ENCODE measurements around the gene AP3D1. TPM values are rescaled to one million over a fixed set of nuclear protein-coding genes. Genes with fewer than 3 reads are reported as not detected.

The AP3D1 gene
- total and polyA plus RNA-seq, 12 donors, result 63.9 to 168 (median 81.9) TPM

DNA sequence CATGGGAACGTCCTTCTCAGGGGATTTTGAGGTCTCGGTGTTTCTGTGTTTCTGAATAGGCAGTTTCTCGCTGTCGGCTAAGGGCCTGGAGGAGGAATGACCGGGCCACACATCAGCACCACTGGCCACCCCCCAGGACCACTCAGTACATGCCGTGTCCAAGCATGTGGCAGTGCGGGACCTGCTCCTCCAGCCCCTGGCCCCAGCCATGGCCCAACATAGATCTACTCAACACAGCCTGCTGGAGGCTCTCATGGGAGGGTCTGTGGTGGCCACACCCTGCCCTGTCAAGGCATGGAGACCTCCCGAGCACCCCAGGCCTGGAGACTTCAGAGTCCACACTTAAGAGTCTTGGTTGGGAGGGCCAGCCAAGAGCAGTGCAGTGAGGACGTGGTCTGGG is 37.1 kb downstream of the AP3D1 start:
- H3K36me3 ChIP-seq, result peaks cover 20 to 100% (median 95%) of the 10 kb centered on the region in 9 donors
- DNase-seq (no peak), ATAC-seq (no peak)
- intact Hi-C loops (cut with DNase I), result no loop called here
- TF ChIP-seq, protein P1, sequence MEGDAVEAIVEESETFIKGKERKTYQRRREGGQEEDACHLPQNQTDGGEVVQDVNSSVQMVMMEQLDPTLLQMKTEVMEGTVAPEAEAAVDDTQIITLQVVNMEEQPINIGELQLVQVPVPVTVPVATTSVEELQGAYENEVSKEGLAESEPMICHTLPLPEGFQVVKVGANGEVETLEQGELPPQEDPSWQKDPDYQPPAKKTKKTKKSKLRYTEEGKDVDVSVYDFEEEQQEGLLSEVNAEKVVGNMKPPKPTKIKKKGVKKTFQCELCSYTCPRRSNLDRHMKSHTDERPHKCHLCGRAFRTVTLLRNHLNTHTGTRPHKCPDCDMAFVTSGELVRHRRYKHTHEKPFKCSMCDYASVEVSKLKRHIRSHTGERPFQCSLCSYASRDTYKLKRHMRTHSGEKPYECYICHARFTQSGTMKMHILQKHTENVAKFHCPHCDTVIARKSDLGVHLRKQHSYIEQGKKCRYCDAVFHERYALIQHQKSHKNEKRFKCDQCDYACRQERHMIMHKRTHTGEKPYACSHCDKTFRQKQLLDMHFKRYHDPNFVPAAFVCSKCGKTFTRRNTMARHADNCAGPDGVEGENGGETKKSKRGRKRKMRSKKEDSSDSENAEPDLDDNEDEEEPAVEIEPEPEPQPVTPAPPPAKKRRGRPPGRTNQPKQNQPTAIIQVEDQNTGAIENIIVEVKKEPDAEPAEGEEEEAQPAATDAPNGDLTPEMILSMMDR (IDR thresholded peaks at IDR 0.05), result no peak
- 91% methylated on average over 9 of the region's 9 CpGs for whole genome bisulfite sequencing, 2 donors
- no peak overlapping the region for H3K4me3 ChIP-seq
- no peaks in the 10 kb centered on the region for H3K9me3 ChIP-seq
- H3K27ac ChIP-seq, result no peak overlapping the region
- H3K4me1 ChIP-seq, result peaks cover 0 to 6% (median 0%) of the 10 kb centered on the region in 9 donors
- H3K27me3 ChIP-seq, result no peaks in the 10 kb centered on the region

DNA sequence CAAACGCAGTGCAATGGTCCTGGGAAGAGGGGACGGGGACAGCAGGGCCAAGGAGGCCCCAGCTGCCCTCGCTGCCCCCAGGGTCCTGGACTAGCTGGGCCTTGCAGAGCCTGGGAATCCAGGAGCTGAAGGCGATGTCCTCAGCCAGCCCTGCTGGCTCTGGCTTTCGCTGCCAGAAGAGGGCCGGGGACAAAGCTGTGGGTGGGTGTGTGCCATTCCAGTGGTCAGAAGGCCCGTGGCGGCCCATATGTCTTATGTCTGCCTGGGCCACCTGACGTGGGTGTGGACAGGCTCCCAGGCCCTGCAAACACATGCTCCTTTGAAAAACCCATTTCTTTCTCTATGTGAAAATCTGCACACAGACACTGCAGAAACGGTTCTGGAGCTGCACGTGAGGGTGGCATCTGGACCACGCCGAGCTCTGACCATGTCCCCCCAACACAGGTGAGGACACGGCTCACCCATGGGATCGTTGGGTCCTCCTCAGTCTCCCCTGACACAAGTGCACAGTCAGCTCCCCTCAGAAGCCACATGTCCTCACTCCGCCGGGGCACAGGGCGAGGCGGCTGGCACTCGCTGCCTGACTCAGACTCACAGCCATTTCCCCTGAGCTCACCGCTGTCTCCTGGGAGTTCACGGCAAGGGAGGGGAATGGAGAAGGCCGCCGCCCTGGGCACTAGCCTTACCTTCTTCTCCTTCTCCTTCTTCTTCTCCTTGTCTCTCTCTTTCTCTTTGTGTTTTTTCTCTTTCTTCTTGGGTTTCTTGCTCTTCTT is 37.7 kb downstream of the AP3D1 start:
- intact Hi-C loops (cut with DNase I), result no loop called here
- DNase-seq, result no peak
- H3K27me3 ChIP-seq, result no peaks in the 10 kb centered on the region
- peaks cover 20 to 100% (median 96%) of the 10 kb centered on the region in 9 donors for H3K36me3 ChIP-seq
- 85 to 86% methylated on average over 24 of the region's 24 CpGs for WGBS, 2 donors
- H3K27ac ChIP-seq, result no peak overlapping the region
- H3K9me3 ChIP-seq, result no peaks in the 10 kb centered on the region
- H3K4me1 ChIP-seq, result peaks cover 0 to 6% (median 0%) of the 10 kb centered on the region in 9 donors
- ATAC-seq, result no peak
- no peak overlapping the region for H3K4me3 ChIP-seq
- TF ChIP-seq, protein P1 (IDR thresholded peaks at IDR 0.05), result no peak

DNA sequence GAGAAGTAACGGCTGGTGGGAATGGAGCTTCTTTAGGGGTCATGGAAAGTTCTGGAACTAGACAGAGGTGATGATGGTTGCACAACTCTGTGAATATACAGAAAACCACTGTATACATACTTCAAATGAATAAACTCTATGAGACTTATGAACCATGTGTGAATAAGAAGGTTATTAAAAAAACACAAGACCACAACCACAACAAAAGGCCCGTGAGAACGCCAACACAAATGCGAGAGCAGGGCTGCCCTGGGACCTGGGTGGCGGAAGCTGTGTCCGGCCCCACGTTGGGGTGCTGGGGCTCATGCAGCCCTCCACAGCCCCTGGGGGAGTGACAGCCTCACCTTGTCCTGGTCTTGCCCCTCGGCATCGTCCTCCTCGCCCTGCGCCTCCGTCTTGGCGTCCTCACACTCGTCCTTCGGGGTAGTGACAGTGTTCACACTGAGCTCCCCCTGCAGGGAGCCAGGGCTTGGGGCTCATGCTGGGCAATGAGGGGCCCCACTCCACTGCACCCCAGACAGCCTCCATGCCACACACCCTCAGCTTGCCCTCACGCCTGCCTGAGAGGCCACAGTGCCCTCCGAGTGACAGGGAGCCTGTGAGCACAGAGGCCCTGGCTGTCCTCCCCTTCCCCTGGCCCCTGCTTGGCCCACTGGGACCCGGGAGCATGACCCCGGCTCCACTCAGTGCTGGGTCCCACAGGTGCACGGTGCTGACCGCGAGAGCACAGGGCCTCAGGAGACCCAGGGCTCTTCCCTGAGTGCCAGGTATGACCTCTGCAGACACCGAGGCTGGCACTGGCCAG is 38.6 kb downstream of the AP3D1 start:
- Histone ChIP-seq H3K9me3 (no peaks in the 10 kb centered on the region), H3K27ac (no peak overlapping the region), H3K36me3 (peaks cover 19 to 100% (median 94%) of the 10 kb centered on the region in 9 donors), H3K4me3 (no peak overlapping the region), H3K4me1 (peaks cover 0 to 6% (median 0%) of the 10 kb centered on the region in 9 donors), H3K27me3 (no peaks in the 10 kb centered on the region)
- intact Hi-C loops (cut with DNase I), result no loop called here
- ATAC-seq (peak in 2 of 8 donors; percentile 19 to 20), DNase-seq (peak in 1 of 2 donors; percentile 19)
- WGBS, 2 donors, result 79 to 83% methylated on average over 23 of the region's 23 CpGs
- TF ChIP-seq, protein P1 (IDR thresholded peaks at IDR 0.05), result no peak

DNA sequence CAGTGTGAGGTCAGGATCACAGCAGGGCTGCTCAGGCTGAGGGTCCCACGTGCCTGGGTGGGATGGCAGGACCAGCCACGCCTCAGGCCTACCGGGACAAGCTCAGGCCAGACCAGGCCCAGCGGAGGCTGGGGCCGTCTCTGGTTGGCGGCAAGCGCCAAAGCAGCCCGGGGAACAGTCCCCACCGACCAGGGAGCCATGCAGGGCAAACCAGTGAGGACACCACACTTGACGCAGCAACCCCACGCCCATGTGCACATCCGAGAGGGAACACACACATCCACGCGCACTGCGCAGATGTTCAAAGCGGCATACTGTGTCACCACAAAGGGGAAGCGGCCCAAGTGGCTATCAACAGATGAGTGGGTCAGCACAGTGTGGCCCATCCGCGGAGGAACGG is 39.5 kb downstream of the AP3D1 start:
- Histone ChIP-seq H3K27me3 (no peaks in the 10 kb centered on the region), H3K27ac (no peak overlapping the region), H3K4me1 (peaks cover 0 to 6% (median 0%) of the 10 kb centered on the region in 9 donors), H3K36me3 (peaks cover 19 to 100% (median 92%) of the 10 kb centered on the region in 9 donors), H3K4me3 (no peak overlapping the region), H3K9me3 (no peaks in the 10 kb centered on the region)
- intact Hi-C loops (cut with DNase I), result no loop called here
- WGBS, 2 donors, result 91 to 92% methylated on average over 20 of the region's 20 CpGs
- DNase-seq (no peak), ATAC-seq (no peak)
- TF ChIP-seq, protein P1 (IDR thresholded peaks at IDR 0.05), result no peak

All from heart right ventricle (tissue), 16 donors.